Suppressor macrophage treated with lipopolysaccharide for 1 hour (primary cell): Measurements from ENCODE around the gene ITPKB.

Experiments used
- DNase-seq, 3 donors: peaks; one replicate each; pipeline ENCODE4 v3.0.0-alpha.2; 2020 to 2022

The ITPKB gene

DNA sequence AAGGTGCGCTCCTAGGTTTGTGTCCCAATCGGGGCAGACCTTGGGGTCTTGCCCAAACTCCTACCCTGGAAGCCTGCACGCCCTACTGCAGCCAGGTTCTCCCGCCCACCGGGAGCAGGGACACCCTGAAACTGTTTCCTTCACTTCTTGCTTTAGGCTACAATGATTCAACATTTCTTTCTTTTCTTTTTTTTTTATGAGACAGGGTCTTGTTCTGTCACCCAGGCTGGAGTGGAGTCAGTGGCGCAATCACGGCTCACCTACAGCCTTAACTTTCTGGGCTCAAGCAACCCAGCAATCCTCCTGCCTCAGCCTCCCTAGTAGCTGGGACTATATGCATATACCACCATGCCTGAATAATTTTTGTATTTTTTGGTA is 75.8 kb downstream of the ITPKB start:
- DNase-seq, result no peak

GRCh38 chr1:226662642-226663326 is 76.3 kb downstream of the ITPKB start:
- DNase-seq, result peak; percentile 95 to 100 (median 97)

- no peak for DNase-seq
These were observed 77.1 kb downstream of the ITPKB start for GRCh38 chr1:226661965-226662364.

DNA sequence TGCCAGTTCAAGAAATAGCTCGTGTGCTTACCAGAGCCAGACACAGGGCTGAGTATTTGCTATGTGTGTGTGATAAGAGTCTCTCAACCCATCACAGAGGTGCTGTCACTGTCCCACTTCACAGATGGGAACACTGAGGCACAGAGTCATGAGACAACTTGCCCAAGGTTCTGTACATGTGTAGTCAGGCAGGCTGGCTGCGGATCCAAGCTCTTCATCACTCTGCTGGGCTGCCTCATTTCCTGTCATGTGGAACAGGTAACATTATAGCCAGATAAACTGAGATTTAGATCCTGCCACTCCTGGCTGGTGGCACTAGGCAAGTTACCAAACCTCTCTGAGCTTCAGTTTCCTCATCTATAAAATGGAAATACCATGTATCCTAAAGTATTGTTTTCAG is 77.8 kb downstream of the ITPKB start:
- no peak for DNase-seq

DNA sequence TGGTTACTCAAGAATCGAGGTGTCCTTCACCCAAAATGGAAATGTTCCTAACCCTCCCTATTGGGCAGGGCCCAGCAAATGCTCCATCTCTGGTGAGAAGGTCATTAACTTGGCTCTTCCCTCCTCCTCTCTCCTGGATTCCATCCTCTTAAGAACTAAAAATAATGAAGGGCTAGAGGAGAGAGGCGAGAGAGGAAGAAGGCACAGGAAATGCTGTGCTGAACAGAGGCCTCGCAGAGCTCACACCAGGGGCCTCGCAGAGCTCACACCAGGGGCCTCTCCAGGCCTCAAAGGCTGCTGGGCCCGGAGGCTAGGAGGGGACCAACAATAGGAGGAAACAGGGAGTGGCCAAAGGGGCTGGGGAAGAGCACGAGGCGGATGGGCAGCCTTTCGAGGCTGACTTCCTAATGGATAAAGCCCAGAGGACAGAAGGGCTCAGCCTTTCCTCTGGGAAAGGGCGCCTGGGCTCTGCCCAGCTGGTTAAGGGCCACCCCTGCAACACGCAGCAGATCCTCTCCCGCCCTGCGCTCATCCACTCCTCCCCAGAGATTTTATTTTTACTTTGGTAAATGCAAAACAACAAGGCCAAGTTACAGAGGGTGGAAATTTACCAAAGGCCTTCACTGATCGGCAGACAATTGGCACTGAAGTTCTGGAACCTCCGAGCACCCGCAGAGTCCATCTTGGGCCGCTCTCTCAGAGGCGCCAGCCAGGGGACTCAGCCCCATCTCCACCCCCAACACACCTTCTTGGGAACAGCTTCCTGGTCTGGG is 78.5 kb downstream of the ITPKB start:
- no peak for DNase-seq

- DNase-seq, result no peak
These were observed 79.4 kb downstream of the ITPKB start for GRCh38 chr1:226659641-226660040.

GRCh38 chr1:226659136-226659535 is 79.9 kb downstream of the ITPKB start:
- DNase-seq, result no peak

DNA sequence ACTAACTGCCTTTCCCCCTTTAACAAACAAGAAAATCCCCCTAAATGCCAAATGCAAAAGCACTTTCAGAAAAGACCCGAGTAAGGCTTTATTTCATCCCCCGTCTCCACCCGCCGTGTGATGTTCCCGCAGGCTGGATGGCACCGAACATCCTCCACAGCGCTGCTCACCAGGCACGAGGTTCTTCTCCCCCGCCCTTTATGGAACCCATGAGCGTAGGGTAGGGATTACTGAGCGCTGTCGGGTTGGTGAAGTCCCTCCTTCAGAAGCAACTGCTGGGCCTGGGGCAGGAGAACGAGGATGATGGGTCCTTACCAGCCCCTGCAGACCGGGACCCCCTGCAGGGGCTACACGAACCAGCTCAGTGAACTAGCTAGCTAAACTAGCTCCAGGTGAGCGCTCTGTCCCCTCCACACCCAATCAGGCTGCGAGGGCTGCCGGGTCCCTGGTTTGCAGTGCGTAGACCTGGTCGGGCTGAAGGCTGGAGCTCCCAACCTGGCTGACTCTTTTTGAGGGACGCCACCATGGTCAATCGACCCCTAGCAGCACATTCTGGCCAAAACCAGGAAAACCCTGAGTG is 80.4 kb downstream of the ITPKB start:
- no peak for DNase-seq

GRCh38 chr1:226657895-226658545 is 81.1 kb downstream of the ITPKB start:
- DNase-seq, result peak in 1 of 3 donors; percentile 50

- peak; percentile 90 to 97 (median 93) for DNase-seq
These were observed 82.3 kb downstream of the ITPKB start for GRCh38 chr1:226656601-226657277.

DNA sequence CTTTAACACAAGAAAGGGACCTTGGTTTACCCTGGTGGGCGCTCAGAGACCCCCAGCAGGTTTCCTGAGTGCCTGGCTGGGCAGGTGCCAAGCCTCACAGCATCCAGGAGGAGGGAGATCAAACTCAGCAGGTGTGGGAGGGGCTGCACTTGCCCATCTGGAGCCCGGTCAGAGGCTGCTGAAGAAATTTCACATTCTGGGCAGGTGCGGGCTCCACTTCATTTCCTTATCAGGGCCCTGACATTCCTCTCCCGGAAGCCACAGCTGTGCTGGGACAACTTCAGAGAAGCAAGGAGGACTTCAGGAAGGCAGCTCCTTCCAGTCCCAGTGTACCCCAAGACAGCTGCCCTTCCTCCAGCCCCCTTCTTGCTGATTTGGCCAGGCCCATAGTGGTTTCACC is 82.9 kb downstream of the ITPKB start:
- no peak for DNase-seq

GRCh38 chr1:226655251-226656163 is 83.6 kb downstream of the ITPKB start:
- peak in 2 of 3 donors; percentile 44 to 46 for DNase-seq

DNA sequence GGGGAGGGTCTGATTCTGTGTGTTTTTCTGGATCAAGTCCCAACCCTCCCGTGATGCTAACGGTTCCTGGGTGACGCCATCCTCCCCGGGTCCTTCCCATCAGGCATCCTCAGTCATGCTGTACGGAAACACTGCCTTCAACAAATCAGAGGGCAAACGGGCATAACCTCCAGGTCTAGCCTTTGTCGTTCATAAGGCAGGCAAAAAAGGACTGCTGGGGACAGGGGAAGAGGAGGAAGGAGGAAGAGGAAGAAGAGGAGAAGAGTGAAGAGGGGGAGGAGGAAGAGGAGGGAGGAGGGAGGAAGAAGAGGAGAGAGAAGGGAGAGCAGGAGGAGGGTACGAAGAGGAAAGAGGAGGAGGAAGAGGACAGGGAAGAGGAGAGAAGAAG is 84.4 kb downstream of the ITPKB start:
- DNase-seq, result no peak

DNA sequence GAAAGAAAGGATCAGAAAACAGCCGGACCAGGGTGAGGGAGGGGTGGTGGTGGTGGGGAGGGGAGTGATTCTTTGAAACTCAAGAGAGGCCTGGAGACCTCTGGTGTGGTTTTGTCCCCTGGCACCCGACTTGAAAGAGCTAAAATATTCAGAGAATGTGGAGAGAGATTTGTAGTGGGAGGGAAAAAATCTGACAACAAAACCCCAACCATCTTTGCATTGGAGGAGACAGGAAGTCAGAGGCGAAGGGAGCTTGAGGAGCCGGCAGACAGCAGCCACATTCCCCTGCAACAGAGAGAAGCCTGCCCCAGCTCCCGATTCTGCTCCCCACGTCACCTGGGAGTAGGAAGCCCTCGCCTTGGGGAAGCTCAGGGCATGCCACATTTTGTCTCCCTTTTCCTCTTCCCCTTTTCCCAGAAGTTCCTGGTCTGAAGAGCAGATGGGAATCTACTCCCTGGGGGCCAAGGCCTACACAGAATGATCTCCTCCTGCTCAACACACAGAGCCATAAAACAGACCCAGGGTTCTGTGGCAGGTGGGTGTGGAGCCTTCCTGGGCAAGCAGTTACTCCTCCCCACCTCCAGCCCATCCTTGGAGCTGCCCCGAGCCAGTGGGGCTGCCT is 84.9 kb downstream of the ITPKB start:
- DNase-seq, result no peak

DNA sequence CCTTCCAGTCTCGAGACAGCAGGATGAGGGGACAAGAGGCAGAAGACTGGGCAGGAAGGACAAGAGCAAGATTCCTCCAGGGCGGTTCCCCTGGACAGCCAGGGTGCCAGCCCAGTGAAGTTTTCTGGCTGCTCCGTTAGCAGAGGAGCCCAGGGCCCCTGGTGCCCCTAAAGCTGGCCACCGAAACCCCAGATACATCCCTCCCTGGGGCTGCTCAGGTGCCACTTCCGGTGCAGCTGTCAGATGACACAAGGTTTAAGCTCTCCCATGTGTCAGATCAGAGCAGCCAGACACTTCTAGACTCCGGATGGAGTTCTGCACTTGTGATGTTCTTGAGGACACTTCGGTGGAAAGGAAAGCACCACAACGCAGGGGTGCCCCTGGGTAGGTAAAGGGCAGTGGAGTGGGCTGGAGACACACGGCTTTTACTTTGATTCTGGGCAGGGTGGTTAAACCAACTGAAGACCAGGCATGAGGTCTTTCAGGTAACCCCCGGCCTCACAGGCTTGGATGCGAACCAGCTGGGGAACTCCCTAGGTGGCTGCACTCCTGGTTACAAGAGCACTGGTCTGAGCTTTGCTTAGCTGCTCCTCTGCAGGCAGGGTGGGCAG is 85.7 kb downstream of the ITPKB start:
- no peak for DNase-seq

GRCh38 chr1:226652613-226653012 is 86.5 kb downstream of the ITPKB start:
- no peak for DNase-seq

- no peak for DNase-seq
These were observed 87.4 kb downstream of the ITPKB start for GRCh38 chr1:226651732-226652105.

DNA sequence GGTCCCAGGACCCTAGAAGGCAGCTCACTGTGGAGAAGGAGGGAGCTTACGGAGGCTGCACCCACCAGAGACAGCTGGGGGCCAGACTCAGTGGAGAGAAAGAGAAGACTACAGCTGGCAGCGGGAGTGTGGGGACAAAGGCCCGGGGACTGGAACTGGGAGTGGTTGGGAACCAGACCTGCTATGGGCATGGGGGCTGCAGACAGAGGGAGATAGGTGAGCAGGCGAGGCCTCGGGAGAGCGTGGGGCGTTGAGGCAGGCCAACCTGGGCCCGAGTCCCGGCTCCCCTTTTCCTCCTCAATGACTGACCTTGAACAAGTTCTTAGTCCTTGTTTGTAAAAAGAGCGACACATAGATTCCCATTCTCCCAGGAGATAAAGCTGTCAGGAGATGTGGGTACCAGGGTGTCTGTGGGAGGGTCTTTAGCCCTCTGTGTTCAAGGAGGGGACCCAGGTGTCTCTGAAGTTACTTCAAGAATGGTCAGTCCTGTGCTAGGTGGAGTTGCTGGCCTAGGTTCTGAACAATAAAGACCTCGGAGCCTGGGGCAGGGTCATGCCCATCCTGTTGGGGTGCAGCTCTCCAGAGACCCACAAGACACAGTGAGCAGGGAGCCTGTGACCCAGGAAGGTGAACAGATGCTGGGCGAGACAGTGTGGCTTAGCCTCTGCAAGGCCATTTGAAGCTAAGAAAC is 87.9 kb downstream of the ITPKB start:
- DNase-seq, result no peak

DNA sequence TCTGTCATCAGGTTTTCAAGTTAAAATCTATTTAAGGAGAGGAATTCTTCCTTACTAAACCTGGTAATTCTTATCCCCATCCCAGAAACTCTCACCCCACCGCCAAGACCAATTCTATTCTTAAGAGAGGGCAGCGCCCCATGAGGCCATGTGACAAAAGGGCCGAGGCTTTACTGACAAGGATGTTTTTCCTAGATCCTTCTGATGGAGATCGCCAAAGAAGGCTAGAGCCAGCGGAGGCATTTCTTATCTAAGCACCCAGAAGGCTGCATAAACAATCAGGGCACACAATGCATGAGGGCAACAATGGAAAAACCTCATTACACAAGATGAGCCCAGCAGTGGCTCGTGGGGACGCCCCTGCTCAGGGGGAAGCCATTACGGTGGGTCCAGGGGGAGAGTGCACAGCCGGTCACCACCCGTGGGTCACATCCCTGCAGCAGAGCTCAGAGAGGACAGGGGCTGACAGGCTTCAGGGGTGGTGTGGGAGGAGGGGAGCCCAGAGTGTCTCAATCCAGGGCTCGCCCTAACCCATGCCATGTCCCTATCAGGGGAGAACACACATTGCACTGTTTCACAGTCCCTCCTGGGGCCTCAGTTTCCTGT is 88.7 kb downstream of the ITPKB start:
- peak; percentile 78 to 90 (median 83) for DNase-seq

GRCh38 chr1:226649780-226650179 is 89.3 kb downstream of the ITPKB start:
- DNase-seq, result peak in 1 of 3 donors; percentile 42
